ENCODE measurements around the gene ARHGAP26. TPM values are rescaled to one million over a fixed set of nuclear protein-coding genes. Genes with fewer than 3 reads are reported as not detected.

Gene ARHGAP26
- total RNA-seq, 4 donors from 2014 or later = 12.4 to 49.5 (median 31.8) TPM

DNA sequence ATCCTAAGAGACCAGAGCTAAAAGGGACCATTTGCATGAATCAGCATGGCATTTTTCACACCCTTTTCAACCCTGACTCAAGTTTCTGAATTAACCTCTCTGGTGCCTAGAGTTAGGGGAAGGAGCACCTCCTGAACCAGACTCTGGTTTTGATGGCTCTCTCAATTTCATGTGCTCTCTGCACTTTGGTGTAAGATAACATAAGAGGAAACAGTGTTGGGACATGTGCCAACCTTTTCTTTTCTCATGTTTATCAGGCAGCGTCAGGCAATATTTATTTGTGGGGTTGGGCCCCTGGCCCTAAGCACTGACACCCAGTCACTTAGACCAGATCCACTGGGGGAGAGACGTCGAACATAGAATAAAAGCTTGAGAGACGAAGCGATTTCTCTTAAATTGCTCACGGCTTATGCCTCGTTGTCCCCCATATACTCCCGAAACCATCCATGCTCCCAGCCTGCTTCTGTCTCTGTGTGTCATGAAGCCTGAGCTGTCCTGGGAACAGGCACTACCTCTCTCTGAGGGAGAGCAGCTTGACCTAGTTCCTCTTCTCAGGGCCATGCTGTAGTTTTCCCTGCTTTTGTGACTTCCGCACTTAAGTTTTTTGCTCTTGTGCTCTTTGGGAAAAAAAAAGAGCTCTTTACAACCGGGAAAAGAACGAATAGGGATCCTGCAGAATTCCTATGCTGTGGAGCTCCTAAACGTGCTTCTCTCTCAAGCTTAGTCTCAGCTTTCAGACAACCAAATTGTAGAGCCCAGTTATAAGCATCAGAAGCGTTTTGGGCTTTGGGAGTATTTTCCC lies 437.6 kb downstream of the ARHGAP26 start:
- no peaks in the 10 kb centered on the region for H3K36me3 ChIP-seq
- TF ChIP-seq POLR2A (IDR thresholded peaks at IDR 0.05) = no peak
- intact Hi-C loops (cut with DNase I; ENCODE audit: low total_unique reads) = no loop called here
- no peak for DNase-seq
- peak overlapping the region; percentile 30 to 33 for H3K27ac ChIP-seq
- H3K27me3 ChIP-seq = no peaks in the 10 kb centered on the region
- H3K9me3 ChIP-seq = no peaks in the 10 kb centered on the region
- H3K4me1 ChIP-seq = no peaks in the 10 kb centered on the region
- H3K4me3 ChIP-seq = no peak overlapping the region

GRCh38 chr5:143208365-143208641 lies 438.1 kb downstream of the ARHGAP26 start:
- Histone ChIP-seq H3K27ac (peak overlapping the region; percentile 30 to 33), H3K27me3 (no peaks in the 10 kb centered on the region), H3K36me3 (no peaks in the 10 kb centered on the region), H3K9me3 (no peaks in the 10 kb centered on the region), H3K4me1 (no peaks in the 10 kb centered on the region), H3K4me3 (no peak overlapping the region)
- no peak for TF ChIP-seq POLR2A (IDR thresholded peaks at IDR 0.05)
- TF ChIP-seq CTCF (IDR thresholded peaks at IDR 0.05) = no peak
- DNase-seq = no peak
- intact Hi-C loops (cut with DNase I; ENCODE audit: low total_unique reads) = no loop called here

- intact Hi-C loops (cut with DNase I; ENCODE audit: low total_unique reads) = no loop called here
- DNase-seq = no peak
- no peak for TF ChIP-seq POLR2A (IDR thresholded peaks at IDR 0.05)
- TF ChIP-seq CTCF (IDR thresholded peaks at IDR 0.05) = no peak
- H3K4me1 ChIP-seq = no peaks in the 10 kb centered on the region
- no peaks in the 10 kb centered on the region for H3K9me3 ChIP-seq
- peak overlapping the region in 1 of 2 donors; percentile 33 for H3K27ac ChIP-seq
- H3K4me3 ChIP-seq = no peak overlapping the region
- H3K27me3 ChIP-seq = no peaks in the 10 kb centered on the region
- no peaks in the 10 kb centered on the region for H3K36me3 ChIP-seq
Measured at GRCh38 chr5:143208781-143209510, 438.8 kb downstream of the ARHGAP26 start.

GRCh38 chr5:143209881-143210395 lies 439.8 kb downstream of the ARHGAP26 start:
- no peaks in the 10 kb centered on the region for H3K36me3 ChIP-seq
- TF ChIP-seq CTCF (IDR thresholded peaks at IDR 0.05) (no peak), POLR2A (IDR thresholded peaks at IDR 0.05) (no peak)

GRCh38 chr5:143210576-143210975 lies 440.4 kb downstream of the ARHGAP26 start:
- Histone ChIP-seq H3K27ac (no peak overlapping the region), H3K9me3 (no peaks in the 10 kb centered on the region), H3K4me3 (no peak overlapping the region), H3K4me1 (no peaks in the 10 kb centered on the region), H3K27me3 (no peaks in the 10 kb centered on the region), H3K36me3 (no peaks in the 10 kb centered on the region)
- intact Hi-C loops (cut with DNase I; ENCODE audit: low total_unique reads) = no loop called here
- TF ChIP-seq CTCF (IDR thresholded peaks at IDR 0.05) = no peak
- no peak for TF ChIP-seq POLR2A (IDR thresholded peaks at IDR 0.05)
- no peak for DNase-seq

More at GRCh38 chr5:143209881-143210395, 439.8 kb downstream of the ARHGAP26 start:
- Histone ChIP-seq H3K27me3 (no peaks in the 10 kb centered on the region), H3K4me1 (no peaks in the 10 kb centered on the region), H3K9me3 (no peaks in the 10 kb centered on the region), H3K4me3 (no peak overlapping the region), H3K27ac (no peak overlapping the region)
- DNase-seq = no peak
- intact Hi-C loops (cut with DNase I; ENCODE audit: low total_unique reads) = no loop called here
